ENCODE measurements around the gene L3MBTL4. TPM values are rescaled to one million over a fixed set of nuclear protein-coding genes. Genes with fewer than 3 reads are reported as not detected.
"Not testable (repeated sequence)": the region's sequence is repeated elsewhere in the genome, so short reads cannot be mapped to it uniquely, and the experiment has no call there.

The L3MBTL4 gene
- total RNA-seq, 1 donor, result 0.36 TPM

DNA sequence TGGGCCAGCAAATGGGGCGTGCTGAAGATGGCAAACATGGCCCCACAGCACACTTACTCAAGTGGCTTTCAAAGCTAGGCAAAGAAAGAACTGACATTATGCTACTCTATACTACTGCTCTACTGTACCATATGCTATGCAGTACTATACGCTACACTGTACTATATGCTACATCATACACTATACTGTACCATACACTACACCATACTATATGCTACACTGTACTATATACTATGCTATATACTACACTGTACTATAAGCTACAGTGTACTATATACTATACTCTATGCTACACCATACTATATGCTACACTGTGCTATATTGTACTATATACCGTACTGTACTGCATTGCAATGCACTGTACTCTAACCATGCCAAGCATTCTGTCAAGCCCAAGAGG lies 275.7 kb downstream of the L3MBTL4 start:
- H3K4me2 ChIP-seq (ENCODE audit: insufficient read depth, low read length), result no peak overlapping the region
- H3K27ac ChIP-seq (ENCODE audit: low read depth, low read length), result no peak overlapping the region
- H3K4me3 ChIP-seq (ENCODE audit: insufficient read depth, low read length), result no peak overlapping the region
- H3K27me3 ChIP-seq (ENCODE audit: insufficient read depth, low read length), result no peaks in the 10 kb centered on the region
- H3K79me2 ChIP-seq (ENCODE audit: insufficient read depth, low read length), result no peaks in the 10 kb centered on the region
- peaks cover 3% of the 10 kb centered on the region for H3K9me3 ChIP-seq (ENCODE audit: low read depth, low read length)
- TF ChIP-seq, protein P1, sequence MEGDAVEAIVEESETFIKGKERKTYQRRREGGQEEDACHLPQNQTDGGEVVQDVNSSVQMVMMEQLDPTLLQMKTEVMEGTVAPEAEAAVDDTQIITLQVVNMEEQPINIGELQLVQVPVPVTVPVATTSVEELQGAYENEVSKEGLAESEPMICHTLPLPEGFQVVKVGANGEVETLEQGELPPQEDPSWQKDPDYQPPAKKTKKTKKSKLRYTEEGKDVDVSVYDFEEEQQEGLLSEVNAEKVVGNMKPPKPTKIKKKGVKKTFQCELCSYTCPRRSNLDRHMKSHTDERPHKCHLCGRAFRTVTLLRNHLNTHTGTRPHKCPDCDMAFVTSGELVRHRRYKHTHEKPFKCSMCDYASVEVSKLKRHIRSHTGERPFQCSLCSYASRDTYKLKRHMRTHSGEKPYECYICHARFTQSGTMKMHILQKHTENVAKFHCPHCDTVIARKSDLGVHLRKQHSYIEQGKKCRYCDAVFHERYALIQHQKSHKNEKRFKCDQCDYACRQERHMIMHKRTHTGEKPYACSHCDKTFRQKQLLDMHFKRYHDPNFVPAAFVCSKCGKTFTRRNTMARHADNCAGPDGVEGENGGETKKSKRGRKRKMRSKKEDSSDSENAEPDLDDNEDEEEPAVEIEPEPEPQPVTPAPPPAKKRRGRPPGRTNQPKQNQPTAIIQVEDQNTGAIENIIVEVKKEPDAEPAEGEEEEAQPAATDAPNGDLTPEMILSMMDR (IDR thresholded peaks at IDR 0.05; ENCODE audit: extremely low read depth, low read depth, low read length), result no peak
- no peak overlapping the region for H2AFZ ChIP-seq (ENCODE audit: low read length)
- H3K4me1 ChIP-seq (ENCODE audit: insufficient read depth, low read length), result no peaks in the 10 kb centered on the region
- DNase-seq (ENCODE audit: insufficient read length, low spot score, missing footprints), result no peak
- no peaks in the 10 kb centered on the region for H3K36me3 ChIP-seq (ENCODE audit: insufficient read depth, low read length)
- H4K20me1 ChIP-seq (ENCODE audit: insufficient read depth, low read length), result no peaks in the 10 kb centered on the region

DNA sequence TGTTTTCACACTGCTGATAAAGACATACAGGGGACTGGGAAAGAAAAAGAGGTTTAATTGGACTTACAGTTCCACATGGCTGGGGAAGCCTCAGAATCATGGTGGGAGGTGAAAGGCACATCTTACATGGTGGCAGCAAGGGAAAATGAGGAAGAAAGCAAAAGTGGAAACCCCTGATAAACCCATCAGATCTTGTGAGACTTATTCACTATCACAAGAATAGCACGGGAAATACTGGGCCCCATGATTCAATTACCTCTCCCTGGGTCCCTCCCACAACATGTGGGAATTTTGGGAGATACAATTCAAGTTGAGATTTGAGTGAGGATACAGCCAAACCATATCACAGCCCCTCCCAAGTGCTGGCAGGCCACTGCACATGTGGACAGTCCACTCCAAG lies 278.8 kb downstream of the L3MBTL4 start:
- not testable (repeated sequence) for DNase-seq (ENCODE audit: insufficient read length, low spot score, missing footprints); H3K27me3 ChIP-seq (ENCODE audit: insufficient read depth, low read length); H3K4me1 ChIP-seq (ENCODE audit: insufficient read depth, low read length); H4K20me1 ChIP-seq (ENCODE audit: insufficient read depth, low read length); H3K9me3 ChIP-seq (ENCODE audit: low read depth, low read length); H3K4me2 ChIP-seq (ENCODE audit: insufficient read depth, low read length); H3K36me3 ChIP-seq (ENCODE audit: insufficient read depth, low read length); H3K4me3 ChIP-seq (ENCODE audit: insufficient read depth, low read length); H3K27ac ChIP-seq (ENCODE audit: low read depth, low read length); H3K79me2 ChIP-seq (ENCODE audit: insufficient read depth, low read length); H2AFZ ChIP-seq (ENCODE audit: low read length)

DNA sequence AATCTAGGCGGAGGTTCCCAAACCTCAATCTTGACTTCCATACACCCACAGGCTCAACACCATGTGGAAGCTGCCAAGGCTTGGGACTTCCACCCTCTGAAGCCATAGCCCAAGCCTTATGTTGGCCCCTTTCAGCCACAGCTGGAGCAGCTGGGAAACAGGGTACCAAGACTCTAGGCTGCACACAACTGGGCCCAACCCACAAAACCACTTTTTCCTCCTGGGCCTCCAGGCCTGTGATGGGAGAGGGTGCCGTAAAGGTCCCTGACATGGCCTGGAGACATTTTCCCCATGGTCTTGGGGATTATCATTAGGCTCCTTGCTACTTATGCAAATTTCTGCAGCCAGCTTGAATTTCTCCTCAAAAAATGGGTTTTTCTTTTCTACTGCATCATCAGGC lies 279.7 kb downstream of the L3MBTL4 start:
- not testable (repeated sequence) for H3K9me3 ChIP-seq (ENCODE audit: low read depth, low read length); H3K27me3 ChIP-seq (ENCODE audit: insufficient read depth, low read length); H3K4me3 ChIP-seq (ENCODE audit: insufficient read depth, low read length); H3K27ac ChIP-seq (ENCODE audit: low read depth, low read length); H3K79me2 ChIP-seq (ENCODE audit: insufficient read depth, low read length); H3K4me2 ChIP-seq (ENCODE audit: insufficient read depth, low read length); H3K4me1 ChIP-seq (ENCODE audit: insufficient read depth, low read length); H3K36me3 ChIP-seq (ENCODE audit: insufficient read depth, low read length); H4K20me1 ChIP-seq (ENCODE audit: insufficient read depth, low read length); H2AFZ ChIP-seq (ENCODE audit: low read length); DNase-seq (ENCODE audit: insufficient read length, low spot score, missing footprints)

DNA sequence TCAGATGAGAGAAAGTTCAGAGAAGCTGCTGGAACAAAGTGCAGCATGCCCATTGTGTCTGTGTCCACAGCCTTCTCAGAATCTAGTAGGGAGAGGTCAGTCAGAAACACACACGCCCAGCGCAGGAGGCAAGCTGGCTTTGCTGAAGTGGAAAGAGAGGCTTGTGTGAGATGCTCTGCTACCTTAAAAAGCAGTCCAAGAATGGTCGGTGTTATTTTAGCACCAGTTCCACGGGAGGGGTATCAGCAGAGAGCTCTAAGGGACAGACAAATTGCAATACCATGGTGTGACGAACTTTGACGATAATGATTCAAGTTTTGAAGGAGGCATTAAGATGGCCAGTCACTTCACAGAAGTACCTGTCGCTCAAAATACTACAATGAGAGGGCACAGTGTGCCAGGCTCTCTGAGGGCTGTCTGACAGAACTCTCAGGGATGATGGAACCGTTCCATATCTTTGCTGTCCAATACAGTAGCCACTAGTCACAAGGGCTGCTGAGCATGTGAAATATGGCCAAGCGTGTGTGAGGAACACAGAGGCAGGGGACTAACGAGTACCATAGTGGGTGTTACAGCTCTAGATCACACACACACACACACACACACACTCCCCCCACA lies 281.9 kb downstream of the L3MBTL4 start:
- TF ChIP-seq, protein P1 (IDR thresholded peaks at IDR 0.05; ENCODE audit: extremely low read depth, low read depth, low read length), result no peak
- Histone ChIP-seq H3K4me1 (ENCODE audit: insufficient read depth, low read length) (no peaks in the 10 kb centered on the region), H3K4me2 (ENCODE audit: insufficient read depth, low read length) (no peak overlapping the region), H3K9me3 (ENCODE audit: low read depth, low read length) (peaks cover 3% of the 10 kb centered on the region), H3K79me2 (ENCODE audit: insufficient read depth, low read length) (no peaks in the 10 kb centered on the region), H3K27ac (ENCODE audit: low read depth, low read length) (no peak overlapping the region), H3K36me3 (ENCODE audit: insufficient read depth, low read length) (no peaks in the 10 kb centered on the region), H3K27me3 (ENCODE audit: insufficient read depth, low read length) (no peaks in the 10 kb centered on the region), H2AFZ (ENCODE audit: low read length) (no peak overlapping the region), H3K4me3 (ENCODE audit: insufficient read depth, low read length) (no peak overlapping the region), H4K20me1 (ENCODE audit: insufficient read depth, low read length) (no peaks in the 10 kb centered on the region)
- no peak for DNase-seq (ENCODE audit: insufficient read length, low spot score, missing footprints)

DNA sequence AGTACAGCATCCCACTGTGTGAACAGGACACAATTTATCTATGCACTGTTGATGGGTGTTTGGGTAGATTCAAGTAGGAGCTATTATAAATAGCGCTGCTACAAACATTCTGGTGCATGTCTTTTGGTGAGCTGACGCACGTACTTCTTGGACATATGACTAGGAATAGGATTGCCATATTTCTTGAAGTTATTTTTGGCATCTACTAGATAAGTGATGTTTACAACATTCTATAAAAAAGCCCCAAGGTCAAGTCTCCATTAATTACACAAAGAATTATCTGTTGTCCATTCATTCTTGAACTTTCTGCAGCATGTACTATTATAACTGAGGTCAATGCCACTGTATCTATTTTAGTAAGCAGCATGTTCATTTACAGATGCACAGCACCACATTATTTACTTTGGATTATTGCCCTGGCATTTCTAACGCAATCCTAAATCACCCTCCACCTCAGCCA lies 293.9 kb downstream of the L3MBTL4 start:
- TF ChIP-seq, protein P1 (IDR thresholded peaks at IDR 0.05; ENCODE audit: extremely low read depth, low read depth, low read length), result no peak
- no peaks in the 10 kb centered on the region for H3K36me3 ChIP-seq (ENCODE audit: insufficient read depth, low read length)

More for the DNA sequence above, 293.9 kb downstream of the L3MBTL4 start:
- H3K4me2 ChIP-seq (ENCODE audit: insufficient read depth, low read length), result no peak overlapping the region
- no peak overlapping the region for H2AFZ ChIP-seq (ENCODE audit: low read length)
- no peaks in the 10 kb centered on the region for H3K4me1 ChIP-seq (ENCODE audit: insufficient read depth, low read length)
- no peaks in the 10 kb centered on the region for H3K9me3 ChIP-seq (ENCODE audit: low read depth, low read length)
- H3K27me3 ChIP-seq (ENCODE audit: insufficient read depth, low read length), result no peaks in the 10 kb centered on the region
- no peaks in the 10 kb centered on the region for H3K79me2 ChIP-seq (ENCODE audit: insufficient read depth, low read length)
- no peak overlapping the region for H3K4me3 ChIP-seq (ENCODE audit: insufficient read depth, low read length)
- H3K27ac ChIP-seq (ENCODE audit: low read depth, low read length), result no peak overlapping the region
- no peaks in the 10 kb centered on the region for H4K20me1 ChIP-seq (ENCODE audit: insufficient read depth, low read length)
- DNase-seq (ENCODE audit: insufficient read length, low spot score, missing footprints), result no peak

Data from osteoblast (primary cell).